ENCODE results near the gene DOCK9.

Gene DOCK9

DNA sequence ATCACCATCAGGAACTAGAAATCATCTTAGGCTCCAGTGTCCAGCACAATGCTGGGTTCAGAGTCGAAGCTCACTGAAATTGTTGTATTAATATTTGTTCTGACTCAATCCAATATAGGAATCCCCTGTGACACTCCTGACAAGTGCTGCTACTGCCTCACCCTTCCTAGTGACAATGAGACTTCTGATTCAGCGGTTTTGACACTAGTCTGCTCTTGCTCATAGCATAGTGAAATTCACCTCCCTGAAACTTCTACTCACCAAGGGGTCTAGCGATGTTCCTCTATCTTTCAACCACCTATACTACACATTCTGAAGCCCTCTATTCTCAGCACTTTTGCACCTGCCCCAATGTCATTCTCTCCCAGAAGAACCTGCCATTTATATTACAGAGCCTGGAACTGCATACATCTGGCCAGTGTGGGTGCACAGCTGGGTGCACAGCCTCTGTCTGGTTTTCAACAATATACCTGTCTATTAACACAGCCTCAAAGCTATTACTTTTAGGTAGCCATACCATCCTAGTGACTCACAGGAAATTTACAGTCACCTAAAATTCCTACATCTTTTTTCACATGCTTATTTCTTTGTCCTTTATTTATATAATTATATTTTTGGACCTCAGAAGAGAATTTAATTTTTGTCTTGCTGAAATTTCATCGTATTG, 88.3 kb downstream of the DOCK9 start:
- FAIRE-seq = no peak
- DNase-seq (ENCODE audit: insufficient read length, low spot score) = no peak

- DNase-seq (ENCODE audit: insufficient read length, low spot score) (no peak), FAIRE-seq (no peak)
Measured at GRCh38 chr13:98888890-98889279, 89.0 kb downstream of the DOCK9 start.

DNA sequence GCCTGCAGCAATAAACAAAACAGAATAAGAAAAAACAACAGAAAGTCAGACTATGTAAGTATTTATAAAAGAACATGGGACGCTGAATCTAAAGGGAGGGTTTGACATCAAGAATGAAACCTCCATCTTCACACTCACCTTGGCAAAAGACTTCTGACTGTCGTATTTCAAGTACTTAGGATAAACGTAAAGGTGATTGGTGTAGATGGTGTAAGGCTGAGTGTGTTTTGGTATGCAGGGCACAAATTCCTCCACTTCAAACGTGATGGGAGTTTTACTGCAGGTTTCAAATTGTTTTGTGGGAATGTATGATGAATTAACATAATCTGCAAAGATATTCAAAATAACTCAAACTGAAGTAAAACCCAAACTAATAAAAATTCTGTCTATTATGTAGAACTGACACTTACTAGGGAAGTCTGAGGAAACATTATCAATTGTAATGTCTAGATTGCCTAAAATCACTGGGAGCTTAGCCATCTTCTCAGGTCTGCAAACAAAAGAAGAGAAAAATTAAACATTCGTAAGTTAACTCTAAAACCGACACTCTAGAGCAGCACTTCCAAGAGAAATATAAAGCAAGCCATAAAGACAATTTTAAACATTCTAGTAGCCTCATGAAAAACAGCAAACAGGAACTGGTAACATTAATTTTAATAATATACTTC, 89.5 kb downstream of the DOCK9 start:
- DNase-seq (ENCODE audit: insufficient read length, low spot score) = no peak
- FAIRE-seq = no peak

DNA sequence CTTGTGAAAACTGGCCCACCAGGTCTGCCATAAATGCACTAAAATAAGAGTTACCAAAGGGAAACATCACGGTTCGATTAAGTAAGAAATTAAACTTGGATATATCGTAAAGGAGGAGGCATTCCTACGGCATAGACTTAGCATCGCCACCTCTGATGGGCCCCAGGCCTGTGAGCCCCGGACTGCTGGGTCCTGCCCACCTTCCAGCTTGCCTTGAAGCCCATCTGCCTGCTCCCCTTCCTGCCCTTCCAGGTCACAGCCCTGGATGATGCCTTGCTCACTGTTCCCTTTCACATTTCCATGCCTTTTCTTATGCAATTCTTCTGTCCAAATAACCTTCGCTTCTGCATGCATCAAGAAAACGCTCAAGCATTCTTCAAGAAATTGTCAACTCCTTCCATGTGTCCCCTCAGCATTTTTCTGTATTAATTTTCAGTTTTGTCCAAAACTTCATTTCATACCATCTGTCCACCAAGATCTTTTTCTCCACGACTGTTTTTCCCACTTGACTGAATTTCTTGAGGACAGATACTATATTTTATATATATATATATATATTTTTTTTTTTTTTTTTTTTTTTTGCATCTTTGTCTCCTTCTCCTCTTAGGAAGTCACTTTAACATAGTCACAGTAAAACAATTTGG, 91.2 kb downstream of the DOCK9 start:
- FAIRE-seq = no peak
- no peak for DNase-seq (ENCODE audit: insufficient read length, low spot score)

DNA sequence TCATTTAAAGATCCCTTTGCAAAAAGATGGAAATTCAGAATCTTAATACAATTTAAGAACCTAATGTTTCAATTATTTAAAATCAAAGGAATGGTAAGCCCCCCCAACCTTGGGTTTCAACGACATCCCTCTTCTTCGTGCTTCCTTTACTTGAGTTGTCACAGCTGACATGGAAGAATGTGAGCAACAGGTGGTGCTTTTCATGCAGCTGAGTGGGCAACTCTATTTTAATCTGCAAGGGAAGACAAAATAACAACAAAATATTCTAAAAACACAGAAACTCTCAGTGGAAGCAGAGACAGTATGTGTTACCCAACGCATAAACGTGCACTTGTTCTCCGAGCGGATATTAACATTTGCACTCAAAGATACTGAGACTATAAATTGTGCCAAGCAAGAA, 92.3 kb downstream of the DOCK9 start:
- no peak for FAIRE-seq

DNA sequence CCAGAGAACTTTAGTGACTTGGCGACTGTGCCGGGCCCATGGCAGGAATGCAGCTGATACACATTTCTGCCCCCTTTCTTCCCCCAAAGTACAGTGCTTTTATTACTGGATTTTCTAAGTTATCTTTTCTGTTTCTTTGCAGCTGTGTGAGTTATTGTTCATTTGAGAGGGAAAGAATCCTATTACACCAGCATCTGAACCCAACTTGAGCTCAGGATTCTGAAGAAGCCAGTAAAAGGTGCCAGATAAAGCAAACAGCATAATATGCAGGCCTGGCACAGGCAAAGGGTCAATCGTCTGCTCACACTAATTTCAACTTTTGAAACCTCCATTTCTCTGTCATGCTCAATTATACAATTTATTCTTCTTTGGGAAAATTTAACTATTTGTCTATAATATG, 93.9 kb downstream of the DOCK9 start:
- no peak for DNase-seq (ENCODE audit: insufficient read length, low spot score)
- no peak for FAIRE-seq

More for the DNA sequence above, 92.3 kb downstream of the DOCK9 start:
- no peak for DNase-seq (ENCODE audit: insufficient read length, low spot score)

GRCh38 chr13:98881390-98881789, 96.5 kb downstream of the DOCK9 start:
- no peak for FAIRE-seq

DNA sequence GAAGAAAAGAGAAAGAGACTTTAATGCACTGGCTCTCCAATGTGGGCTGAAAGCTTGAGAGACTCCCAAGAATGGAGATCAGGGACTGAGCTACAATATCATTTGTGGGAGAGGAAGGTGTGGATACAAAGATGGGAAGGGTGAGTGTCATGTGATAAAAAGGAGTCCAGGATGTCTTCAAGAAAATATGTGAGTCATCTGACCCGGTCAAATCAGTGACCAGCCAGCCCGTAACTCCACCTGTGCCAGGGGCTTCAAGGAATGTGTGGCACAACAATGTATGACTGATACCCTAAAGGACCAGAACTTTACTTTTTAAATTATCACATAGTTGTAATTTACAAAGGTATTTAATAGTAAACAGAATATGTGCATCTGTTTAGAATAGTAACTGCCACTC, 97.2 kb downstream of the DOCK9 start:
- no peak for DNase-seq (ENCODE audit: insufficient read length, low spot score)
- no peak for FAIRE-seq

More at GRCh38 chr13:98881390-98881789, 96.5 kb downstream of the DOCK9 start:
- no peak for DNase-seq (ENCODE audit: insufficient read length, low spot score)

GRCh38 chr13:98879957-98880356, 97.9 kb downstream of the DOCK9 start:
- FAIRE-seq (no peak), DNase-seq (ENCODE audit: insufficient read length, low spot score) (no peak)

DNA sequence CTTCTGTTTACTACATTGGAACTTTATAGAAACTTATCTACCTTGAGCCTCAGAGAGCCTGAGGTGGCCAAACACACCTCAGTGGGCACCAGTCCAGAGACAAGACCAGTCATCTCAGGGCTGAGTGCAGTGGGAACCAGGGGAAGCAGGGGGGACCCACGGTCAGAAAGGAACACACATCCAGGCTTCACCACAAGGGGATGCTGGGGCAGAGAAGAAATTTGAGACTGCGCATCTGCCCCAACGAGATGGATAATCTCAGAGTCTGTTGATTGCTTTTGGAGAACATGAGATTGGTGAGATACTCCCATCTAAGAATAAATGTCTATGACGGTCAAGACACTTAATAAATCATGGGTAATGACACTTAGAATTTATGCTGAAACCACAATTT, 98.7 kb downstream of the DOCK9 start:
- DNase-seq (ENCODE audit: insufficient read length, low spot score) (no peak), FAIRE-seq (no peak)

DNA sequence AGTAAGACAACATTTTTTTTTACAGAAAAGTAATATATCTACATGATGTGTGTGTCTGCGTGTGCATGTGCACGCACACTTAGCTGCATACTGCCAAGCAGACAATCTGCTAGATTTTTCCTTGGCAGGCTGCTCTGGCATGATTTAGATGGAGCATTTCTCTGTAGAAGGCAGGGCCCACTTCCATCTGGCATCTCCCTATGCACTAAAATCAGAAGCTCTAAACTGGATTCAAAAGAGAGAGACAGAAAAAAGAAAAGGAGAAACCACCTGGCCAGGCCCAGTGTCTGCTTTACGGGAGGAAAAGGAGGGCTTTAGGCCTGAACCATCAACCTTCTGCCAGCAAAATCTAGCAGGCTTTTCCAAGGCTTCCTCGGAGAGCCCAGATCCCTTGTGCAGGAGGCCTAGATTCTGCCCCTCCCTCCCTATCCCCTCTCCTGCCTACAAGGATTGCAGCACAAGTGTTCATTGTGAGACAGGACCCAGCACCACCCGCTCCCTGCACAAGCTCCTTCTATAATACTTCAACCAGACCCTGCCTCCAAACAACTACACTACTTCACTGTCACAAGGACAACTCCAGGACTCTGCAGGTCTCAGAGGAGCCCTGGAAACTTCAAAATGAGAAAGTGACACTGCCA, 99.3 kb downstream of the DOCK9 start:
- DNase-seq (ENCODE audit: insufficient read length, low spot score) (no peak), FAIRE-seq (no peak)

DNA sequence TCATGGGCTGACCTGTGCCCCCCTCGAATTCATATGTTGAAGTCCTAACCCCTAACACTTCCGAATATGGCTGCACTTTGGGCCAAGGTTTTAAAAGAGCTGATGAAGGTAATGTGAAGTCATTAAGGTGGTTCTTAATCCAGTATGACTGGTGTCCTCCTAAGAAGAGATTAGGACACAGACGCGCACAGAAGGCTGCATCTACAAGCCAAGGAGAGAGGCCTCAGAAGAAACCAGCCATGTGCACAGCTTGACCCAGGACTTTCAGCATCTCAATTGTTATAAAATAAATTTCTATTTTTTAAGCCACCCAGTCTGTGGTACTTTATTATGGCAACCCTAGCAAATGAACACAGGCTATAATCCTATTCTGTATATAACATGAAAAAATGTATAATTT, 99.9 kb downstream of the DOCK9 start:
- DNase-seq (ENCODE audit: insufficient read length, low spot score) (no peak), FAIRE-seq (no peak)

- DNase-seq (ENCODE audit: insufficient read length, low spot score) = no peak
- no peak for FAIRE-seq
Measured at GRCh38 chr13:98877466-98877865, 100.4 kb downstream of the DOCK9 start.

DNA sequence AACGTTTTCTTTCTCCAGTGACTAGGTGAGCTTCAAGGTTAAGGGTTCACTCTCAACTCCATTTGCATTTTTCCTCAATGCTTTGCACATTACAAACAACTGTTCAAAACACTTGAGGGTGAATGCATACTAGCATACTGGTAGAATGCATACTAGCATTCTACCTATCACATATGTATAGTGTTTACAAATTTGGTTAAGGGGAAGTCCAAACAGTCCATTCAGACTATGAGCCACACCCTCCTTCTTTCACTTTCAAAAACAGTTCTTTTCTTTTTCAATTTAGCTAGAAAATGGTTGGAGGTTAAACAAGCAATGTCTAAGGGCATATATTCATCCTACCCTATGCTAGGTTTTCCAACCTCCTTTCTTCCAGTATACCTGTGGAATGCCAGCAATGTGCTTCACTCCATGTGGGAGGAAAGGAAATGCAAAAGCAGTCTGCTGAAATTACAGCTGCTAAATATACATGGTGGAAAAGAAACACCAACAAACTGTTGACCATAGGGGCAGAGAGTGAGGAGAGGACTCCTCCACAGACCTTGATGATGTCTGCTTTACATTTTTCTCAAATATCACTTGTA, 102.6 kb downstream of the DOCK9 start:
- no peak for DNase-seq (ENCODE audit: insufficient read length, low spot score)
- no peak for FAIRE-seq

DNA sequence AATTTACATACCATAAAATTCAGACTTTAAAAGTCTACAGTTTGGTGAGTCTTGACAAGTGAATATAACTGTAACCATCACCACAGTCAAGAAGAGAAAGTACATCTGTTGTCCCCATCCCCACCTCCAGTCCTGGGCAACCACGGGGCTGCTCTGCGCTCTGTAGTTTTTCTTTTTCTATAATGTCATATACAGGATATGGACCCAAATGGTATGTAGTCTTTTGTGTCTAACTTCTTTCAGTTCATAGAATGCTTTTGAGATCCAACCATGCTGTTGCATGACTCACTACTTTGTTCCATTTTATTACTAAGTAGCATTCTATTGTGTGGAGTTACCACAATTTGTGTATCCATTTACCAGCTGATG, 103.9 kb downstream of the DOCK9 start:
- no peak for DNase-seq (ENCODE audit: insufficient read length, low spot score)
- no peak for FAIRE-seq

GRCh38 chr13:98873377-98874028, 104.4 kb downstream of the DOCK9 start:
- FAIRE-seq (no peak), DNase-seq (ENCODE audit: insufficient read length, low spot score) (no peak)

DNA sequence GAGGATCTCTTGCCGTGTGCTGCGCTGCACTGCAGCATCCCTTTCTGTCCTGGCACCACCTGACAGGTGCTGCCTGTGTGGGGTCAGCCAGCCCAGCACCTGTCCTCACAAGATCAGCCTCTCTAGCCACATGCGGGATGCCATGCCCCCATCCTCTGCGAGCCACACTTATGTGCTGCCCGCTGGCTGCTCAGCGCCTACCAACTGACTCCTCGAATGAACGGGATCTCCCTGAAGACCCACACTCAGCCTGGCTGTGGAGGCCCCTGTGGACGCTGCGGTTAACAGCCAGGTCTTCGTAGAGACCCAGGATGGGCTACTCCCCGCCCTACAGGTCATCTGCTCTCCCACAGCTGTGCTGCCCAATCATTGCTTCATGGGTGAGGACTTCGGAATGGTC, 106.1 kb downstream of the DOCK9 start:
- DNase-seq (ENCODE audit: insufficient read length, low spot score) = no peak
- FAIRE-seq = no peak

GRCh38 chr13:98869408-98870090, 108.3 kb downstream of the DOCK9 start:
- FAIRE-seq = no peak

DNA sequence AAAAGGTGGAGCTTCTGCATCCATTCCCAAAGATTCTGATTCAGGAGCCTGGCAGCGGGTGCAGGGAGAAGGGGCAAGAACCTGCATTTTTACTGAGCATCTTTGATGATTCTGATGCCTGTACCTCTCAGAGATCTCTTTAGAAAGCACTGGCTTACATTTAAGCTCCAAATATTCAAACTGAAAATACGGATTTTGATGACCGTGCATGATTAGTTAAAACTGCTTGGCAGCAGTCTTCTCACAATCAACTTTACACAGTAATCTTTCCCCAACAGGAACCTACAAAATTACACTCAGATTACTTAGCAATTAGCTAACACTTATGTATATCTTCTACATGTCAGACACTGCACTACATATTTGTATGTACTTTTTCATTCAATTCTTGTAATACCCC, 108.9 kb downstream of the DOCK9 start:
- FAIRE-seq = no peak

More at GRCh38 chr13:98869408-98870090, 108.3 kb downstream of the DOCK9 start:
- no peak for DNase-seq (ENCODE audit: insufficient read length, low spot score)

DNA sequence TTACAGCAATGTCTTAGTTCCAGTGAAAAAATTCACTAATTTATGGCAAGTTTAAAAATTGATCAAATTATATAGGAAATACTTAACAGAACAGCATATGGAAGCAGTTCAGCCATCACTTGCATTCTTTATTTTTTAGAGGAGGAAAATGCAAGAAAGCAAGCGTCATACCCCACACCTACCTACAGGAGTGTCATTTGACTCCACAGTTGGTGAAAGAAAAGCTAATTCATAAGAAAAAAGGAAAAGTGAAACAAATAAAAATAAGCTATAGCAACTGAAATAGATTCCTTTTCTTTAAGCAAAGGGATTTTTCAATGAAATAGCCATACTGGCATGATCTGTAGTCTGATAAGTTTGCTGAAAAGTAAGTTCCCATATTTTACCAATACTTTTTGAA, 111.0 kb downstream of the DOCK9 start:
- no peak for DNase-seq (ENCODE audit: insufficient read length, low spot score)
- FAIRE-seq = no peak

More for the DNA sequence above, 108.9 kb downstream of the DOCK9 start:
- no peak for DNase-seq (ENCODE audit: insufficient read length, low spot score)

Measured in HTR-8/SVneo (cell line).